HuH-7.5 (cell line): ENCODE measurements around the gene DRC7.
"Not testable (repeated sequence)": the region's sequence is repeated elsewhere in the genome, so short reads cannot be mapped to it uniquely, and the experiment has no call there.

Experiments
- DNase-seq: peaks from one replicate; pipeline ENCODE4 v3.0.0; 2011; ENCODE audit warnings: low spot score

DRC7 gene

DNA sequence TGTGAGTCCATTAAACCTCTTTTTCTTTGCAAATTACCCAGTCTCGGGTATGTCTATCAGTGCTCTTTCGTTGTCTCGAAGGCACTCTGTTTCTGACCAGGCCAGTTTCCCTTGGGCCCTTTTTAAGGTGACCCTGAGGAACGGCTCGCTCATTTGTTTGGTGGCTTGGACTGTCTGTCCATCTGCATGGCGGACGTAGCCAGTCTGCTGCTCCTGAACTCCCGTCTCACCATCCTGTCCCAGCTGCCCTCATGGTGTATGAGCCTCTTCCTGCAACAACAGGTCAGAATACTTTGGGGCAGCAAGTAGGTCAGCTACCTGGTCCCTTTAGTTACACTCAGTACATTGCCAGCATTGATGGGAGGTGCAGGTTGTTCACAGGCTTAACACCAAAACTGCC lies 19.0 kb downstream of the DRC7 start:
- no peak for DNase-seq

GRCh38 chr16:57714047-57714446 lies 19.4 kb downstream of the DRC7 start:
- no peak for DNase-seq

DNA sequence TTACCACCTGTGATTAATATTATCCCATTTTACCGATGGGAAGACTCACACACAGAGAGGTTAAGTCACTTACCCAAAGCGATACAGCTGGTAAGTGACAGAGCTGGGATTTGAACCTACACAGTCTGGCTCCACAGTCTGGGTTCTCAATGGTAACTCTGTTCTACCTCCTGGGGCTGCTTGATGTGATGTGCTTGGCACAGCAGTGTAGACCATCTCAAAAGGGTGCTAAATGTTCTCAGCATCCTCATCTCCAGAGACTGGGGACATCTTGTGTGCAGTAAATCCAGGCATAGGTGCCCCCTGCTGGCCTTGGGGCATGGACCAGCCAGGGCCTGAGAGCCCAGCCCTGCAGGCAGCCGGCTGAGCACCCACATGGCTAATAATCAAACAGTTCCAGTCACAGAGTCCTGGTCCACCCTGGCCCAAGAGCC lies 25.6 kb downstream of the DRC7 start:
- peak; percentile 64 for DNase-seq

DNA sequence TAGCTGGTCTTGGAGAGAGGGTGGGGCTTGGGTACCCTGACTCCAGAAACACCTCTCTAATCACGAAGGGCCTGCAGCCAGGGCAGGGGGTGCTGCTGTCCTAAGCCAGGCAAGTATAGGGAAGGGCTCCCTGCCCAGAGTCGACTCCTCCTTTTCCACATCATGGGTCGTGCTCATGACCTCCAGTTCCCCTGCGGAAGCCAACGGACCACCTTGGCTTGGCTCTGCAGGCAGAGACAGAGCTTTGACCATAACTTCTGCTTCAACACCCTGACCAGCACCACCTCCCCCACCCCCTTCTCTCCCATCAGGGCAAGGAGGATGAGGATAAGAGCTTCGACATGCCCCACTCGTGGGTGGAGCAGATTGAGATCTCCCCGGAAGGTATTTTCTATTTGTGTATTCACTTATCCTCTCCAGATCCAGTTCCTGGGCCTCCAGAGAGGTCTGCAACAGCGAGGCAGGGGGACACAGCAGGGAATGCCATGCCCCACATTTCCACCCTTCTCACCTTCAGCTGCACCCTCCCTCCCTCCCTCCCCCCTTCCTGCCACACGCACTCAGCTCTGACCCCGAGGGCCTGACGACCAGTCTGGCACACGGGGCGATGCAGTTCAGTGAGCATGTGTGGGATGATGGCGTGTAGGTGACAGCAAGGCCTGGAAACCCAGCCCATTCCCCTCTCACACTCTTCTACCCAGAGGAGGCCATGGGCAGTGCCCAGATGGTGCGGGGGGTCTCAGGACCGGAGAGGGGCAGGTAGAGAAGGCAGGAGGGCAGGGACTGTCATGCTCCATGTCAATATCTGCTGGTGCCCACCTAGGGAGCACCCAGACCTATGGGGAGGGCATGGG lies 27.0 kb downstream of the DRC7 start:
- DNase-seq, result no peak

DNA sequence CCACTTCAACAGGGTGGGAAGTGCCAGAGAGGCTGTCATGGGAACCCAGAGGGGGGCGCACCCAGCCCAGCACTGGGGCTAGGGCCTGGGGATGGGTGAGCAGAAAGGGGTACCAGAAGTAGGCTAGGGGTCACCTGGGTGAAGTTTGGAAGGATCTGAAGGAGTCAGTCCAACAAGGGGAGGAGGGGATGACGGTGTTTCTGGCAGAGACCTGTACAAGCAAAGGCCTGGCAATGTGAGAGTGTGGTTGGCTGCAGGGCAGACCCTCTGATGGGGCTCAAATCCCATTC lies 27.5 kb downstream of the DRC7 start:
- no peak for DNase-seq

DNA sequence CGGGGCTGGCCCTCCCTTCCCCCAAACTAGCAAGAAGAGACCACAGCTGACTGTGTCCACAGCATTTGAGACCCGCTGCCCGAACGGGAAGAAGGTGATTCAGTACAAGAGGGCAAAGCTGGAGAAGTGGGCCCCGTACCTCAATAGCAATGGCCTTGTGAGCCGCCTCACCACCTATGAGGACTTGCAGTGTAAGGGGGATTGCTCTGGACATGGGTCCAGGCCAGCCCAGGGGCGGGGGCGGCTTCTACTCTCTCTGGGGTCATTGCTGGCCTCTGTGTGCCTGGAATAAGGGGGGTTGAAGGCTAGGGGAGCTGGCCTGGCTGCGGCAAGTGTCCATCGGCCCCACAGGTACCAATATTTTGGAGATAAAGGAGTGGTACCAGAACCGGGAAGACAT lies 28.0 kb downstream of the DRC7 start:
- no peak for DNase-seq

DNA sequence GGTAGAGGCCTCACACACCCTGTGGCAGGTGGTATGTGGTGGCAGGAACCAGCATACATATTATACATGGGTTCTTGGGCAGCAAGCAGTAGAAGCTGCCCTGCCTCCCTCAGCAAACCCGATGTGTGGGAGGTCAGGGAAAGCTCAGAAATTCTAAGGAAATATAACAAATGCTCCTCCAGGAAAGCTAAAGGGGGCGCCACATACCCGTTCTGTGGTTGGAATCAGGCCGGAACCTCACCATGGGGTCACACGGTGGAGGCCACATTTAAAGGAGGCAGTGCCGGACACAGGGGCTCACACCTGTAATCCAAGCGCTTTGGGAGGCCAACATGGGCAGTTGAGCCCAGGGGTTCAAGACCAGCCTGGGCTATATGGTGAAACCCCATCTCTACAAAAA lies 28.6 kb downstream of the DRC7 start:
- no peak for DNase-seq

GRCh38 chr16:57724531-57724930 lies 29.9 kb downstream of the DRC7 start:
- DNase-seq, result no peak

DNA sequence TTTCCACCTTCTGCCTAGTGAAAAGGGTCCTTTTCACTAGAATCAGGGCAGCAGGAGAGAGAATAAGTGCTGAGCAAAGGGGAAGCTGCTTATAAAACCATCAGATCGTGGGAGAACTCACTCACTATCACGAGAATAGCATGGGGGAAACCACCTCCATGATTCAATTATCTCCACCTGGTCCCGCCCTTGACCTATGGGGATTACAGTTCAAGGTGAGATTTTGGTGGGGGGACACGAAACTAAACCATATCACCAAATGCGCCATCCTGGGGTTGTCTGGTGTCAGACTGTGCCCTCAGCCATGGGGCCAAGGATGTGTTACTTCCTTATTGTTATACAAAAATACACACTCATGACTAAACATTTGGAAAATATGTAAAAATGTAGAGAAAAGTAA lies 30.5 kb downstream of the DRC7 start:
- no peak for DNase-seq

GRCh38 chr16:57725554-57725953 lies 30.9 kb downstream of the DRC7 start:
- DNase-seq, result no peak

DNA sequence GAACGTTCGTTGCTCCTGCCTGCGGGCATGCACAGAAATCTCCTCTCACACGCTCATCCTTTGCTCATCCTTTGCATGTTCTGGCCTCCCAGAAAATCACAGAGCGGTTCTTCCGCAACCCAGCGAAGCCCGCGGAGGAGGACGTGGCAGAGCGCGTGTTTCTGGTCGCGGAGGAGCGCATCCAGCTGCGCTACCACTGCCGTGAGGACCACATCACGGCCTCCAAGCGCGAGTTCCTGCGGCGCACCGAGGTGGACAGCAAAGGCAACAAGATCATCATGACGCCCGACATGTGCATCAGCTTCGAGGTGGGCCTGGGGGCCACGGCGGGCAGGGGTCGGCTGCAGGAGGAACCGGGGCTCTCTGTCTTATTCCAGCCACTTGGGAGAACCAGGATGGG lies 31.4 kb downstream of the DRC7 start:
- no peak for DNase-seq

DNA sequence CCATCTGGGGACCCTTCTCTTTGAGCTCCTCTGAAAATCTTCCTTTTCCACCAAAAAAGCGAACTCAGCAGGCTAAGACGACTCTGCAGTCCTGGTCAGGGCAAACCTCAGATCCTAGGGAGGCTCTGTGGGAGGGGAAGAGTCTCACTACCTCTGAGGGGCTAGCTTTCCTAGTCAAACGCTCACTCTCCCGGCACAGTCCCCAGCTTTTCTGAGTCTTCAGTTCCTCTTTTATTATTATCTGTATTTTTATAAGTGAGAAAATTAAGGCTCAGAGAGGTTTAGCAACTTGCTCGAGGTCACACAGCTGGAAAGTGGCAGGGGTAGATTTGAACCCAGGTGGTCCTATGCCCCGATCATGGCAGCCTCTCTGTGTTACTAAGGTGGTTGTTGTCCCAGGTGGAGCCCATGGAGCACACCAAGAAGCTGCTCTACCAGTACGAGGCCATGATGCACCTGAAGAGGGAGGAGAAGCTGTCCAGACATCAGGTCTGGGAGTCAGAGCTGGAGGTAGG lies 31.9 kb downstream of the DRC7 start:
- no peak for DNase-seq

DNA sequence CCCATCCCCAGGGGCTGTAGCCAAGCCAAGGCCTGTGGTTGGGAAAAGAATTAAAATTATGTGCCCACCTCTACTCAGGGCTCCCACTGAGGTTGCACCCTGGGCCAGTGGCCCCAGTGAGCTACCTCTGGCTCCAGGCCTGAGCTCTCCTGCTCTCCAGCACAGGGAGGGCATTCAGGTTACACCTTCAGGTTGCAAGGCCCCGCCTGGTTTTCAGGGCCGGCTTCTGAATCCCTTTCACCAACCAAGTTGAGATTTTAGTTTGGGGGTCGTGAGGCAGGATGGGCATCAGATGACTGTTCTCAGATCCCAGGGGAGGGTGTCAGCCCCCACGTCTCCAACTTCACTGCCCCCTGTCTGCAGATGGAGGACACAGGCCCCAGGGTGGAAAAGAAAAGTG lies 33.0 kb downstream of the DRC7 start:
- DNase-seq, result no peak

DNA sequence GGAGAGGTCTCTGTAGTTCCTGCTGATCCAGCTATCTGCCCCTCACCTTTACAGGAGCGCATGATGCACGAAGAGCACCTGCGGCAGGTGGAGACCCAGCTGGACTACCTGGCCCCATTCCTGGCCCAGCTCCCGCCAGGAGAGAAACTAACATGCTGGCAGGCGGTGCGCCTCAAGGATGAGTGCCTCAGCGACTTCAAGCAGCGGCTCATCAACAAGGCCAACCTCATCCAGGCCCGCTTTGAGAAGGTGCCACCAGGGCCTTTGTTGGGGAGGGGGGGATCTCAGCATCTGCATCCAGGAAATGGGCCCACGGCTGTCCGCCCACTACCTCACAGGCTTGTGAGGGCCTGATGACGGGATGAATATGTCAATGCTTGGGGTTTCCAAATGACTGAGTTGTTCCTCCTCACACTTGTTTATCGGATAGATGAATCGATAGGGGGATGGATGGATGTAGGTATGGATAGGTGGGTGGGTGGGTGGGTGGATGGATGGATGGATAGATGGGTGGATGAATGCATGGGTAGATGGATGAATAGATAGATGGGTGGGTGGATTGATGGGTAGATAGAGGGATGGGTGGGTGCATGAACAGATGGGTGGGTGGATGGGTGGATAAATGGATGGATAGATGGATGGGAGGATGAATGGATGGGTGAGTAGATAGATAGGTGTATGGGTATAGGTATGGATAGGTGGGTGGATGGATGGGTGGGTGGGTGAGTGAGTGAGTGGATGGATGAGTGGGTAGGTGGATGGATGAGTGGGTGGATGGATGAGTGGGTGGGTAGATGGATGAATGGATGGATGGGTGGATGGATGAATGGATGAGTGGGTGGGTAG lies 34.0 kb downstream of the DRC7 start:
- peak; percentile 1 for DNase-seq

- no peak for DNase-seq
Observed at GRCh38 chr16:57729182-57729484, 34.5 kb downstream of the DRC7 start.

DNA sequence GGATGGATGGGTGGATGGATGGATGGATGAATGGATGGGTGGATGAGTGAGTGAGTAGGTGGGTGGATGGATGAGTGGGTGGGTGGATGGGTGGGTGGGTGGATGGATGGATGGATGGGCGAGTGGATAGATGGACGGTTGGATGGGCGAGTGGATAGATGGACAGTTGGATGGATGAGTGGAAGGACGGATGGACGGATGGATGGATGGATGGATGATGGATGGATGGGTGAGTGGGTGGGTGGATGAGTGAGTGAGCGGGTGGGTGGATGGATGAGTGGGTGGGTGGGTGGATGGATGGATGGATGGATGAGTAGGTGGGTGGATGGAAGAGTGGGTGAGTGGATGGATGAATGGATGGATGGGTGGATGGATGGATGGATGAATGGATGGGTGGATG lies 35.2 kb downstream of the DRC7 start:
- not testable (repeated sequence) for DNase-seq

DNA sequence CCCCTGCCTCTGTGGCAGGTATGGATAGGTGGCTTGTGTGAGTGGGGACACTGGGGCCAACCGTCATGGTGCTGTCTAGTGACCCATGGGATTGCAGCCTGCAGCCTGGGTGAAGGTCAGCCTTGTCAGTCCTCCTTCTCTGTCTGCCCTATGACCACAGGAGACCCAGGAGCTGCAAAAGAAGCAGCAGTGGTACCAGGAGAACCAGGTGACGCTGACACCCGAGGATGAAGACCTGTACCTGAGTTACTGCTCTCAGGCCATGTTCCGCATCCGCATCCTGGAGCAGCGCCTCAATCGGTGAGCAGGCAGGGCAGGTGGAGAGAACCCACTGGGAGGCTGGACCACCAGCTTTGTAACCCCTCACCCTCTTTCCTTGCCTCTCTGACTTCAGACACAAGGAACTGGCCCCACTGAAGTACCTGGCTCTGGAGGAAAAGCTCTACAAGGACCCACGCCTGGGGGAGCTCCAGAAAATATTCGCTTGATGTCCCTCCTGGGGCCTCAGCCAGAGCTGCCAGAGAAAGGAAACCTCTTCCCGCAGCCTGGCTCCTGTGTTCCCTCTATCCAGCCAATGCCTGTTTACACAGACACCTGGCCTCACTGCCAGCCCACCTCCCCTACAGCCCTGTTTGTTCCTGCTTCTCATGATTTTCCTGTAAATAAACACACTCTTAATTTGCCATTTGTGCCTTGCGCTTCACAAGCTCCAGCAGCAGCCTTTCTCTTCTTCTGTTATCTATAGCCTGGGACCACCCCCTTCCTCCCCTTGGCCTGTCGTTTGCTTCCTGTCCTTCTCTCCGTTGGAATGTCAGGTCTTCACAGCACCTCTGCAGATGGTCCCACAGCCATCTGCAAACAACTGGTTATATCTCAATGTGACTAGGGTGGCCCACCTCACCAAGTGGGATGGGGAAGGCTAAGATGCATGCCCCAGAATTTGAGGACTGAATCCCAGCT lies 36.4 kb downstream of the DRC7 start:
- DNase-seq, result peak; percentile 3

DNA sequence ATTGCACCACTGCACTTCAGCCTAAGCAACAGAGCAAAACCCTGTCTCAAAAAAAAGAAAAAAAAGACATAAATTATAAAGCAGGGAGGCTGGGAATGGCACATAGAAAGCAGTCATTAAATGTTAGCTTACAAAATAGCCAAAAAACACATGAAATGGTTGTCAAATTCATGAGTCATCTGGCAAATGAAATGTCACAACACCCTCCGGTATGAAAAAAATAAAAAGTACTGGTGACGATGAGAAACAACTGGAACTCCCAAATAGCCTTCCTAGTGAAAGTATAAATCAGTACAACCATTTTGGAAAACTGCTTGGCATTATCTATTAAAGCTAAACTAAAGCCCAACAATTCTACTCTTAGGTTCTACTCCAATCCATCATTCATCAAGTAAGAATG lies 37.4 kb downstream of the DRC7 start:
- DNase-seq, result no peak

- no peak for DNase-seq
Observed at GRCh38 chr16:57732714-57733113, 38.1 kb downstream of the DRC7 start.

DNA sequence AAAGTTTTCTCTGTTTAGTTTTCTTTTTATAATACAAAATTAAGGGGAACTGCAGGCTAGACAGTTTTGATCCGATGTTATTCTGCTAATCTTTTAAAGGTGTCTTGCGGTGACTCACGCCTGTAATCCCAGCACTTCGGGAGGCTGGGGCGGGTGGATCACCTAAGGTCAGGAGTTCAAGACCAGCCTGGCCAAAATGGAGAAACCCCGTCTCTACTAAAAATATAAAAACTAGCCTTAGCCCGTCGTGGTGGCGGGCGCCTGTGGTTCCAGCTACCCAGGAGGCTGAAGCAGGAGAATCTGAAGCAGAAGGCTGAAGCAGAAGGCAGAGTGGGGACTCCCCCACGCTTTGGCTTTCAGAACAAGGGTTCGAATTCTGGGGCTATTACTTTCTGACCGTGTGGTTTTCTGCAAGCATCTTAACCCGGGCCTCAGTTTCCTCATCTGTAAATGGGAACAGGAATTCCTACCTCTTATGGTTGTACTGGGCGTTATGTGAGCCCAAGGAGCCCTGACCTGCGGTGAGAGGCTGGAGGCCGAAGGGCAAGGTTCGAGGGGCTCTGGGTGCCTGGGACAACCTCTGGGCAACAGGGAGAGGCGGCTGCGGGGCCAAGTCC lies 39.8 kb downstream of the DRC7 start:
- DNase-seq, result no peak

GRCh38 chr16:57734925-57735754 lies 40.5 kb downstream of the DRC7 start:
- peak; percentile 95 for DNase-seq
